ENCODE data around the gene RAD51D. TPM values are rescaled to one million over a fixed set of nuclear protein-coding genes. Genes with fewer than 3 reads are reported as not detected.

Gene RAD51D
- 6.7 and 12.8 TPM in 2 replicates for total RNA-seq

GRCh38 chr17:35119370-35120165 lies at the start of gene RAD51D:
Gene RAD51D (minus strand): TSS chr17:35119860. CDS start chr17:35119613, 247 bp downstream.

GRCh38 chr17:35147375-35147905 lies 27.8 kb upstream of the RAD51D start, which contains the start of gene UNC45B:
Gene UNC45B (plus strand): TSS chr17:35147817. CDS start chr17:35148264, 447 bp downstream.

DNA sequence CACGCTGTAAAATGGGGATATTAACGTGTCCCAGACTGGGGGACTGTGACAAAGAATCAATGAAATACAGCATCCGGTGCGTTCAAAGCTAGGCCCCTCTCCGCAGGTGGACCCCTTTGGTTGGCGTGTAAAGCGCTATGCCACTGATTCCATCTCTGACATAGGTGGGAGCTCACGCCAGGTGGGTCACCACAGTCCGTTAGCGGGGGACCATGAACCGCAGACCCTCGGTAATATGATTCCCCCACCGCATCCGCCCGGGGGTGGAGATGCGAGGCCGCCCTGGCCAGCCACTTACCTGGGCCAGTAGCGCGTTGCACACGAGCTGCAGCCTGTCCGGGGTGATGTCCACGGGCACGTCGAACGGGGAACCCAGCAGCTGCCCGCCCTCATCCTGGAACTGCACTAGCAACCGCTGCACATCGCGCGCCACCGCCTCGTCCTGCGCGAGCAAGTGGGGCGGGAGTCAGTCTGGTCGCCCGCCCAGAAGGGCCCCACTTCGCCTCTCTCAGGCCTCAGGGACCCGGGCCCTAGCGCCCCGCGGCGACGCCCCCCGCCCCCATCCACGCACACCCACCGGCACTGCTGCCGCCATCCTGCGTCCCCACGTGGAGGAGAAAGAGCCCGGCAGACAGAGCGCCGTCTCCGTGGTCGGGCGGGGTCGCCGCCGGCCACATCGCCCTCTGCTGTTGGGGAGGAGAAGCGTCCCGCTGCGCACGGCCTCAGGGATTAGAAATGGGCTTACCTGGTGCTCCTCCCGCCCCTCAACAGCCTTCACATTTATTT lies 22.2 kb upstream of the RAD51D start, which contains the start of gene NLE1:
Gene NLE1, minus strand, starts transcription at position 623 of the 786 bp plus-strand sequence. Its CDS starts 28 bp downstream, at position 595.

DNA sequence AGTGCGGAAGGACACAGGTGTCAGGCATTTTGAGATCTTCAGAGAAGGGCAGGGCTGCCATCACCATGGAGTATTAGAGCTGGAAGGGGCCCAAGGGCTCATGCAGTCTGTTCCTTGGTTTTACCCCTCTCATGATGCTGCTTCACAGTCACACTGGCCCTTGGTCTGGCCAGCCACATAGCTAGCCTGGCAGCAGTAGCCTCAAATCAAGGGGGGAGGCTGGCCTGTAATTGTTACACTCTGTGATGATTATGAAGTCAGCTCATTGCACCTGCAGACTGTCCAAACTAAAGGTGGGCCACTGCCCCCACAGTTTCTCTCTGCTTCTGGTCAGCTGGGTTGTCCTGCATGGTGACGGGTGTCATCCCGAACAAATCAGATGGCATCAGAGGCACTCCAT lies 1.7 kb upstream of the RAD51D start, which contains the start of gene FNDC8:
Gene FNDC8, plus strand, starts transcription at position 301 of the 400 bp plus-strand sequence. Its CDS starts 79 bp downstream, at position 380.

GRCh38 chr17:35063514-35064223 lies 56.0 kb downstream of the RAD51D start, which contains the start of gene RFFL:
Gene RFFL (minus strand): TSS chr17:35063707. CDS start chr17:35026553, 37,154 bp downstream.

Small RNAs within 50 kb of the gene (small RNA-seq; reads per million reads assigned to genes)
- gene AC004223.1 (0.14 reads per million), gene RNU6-840P (not detected)

Other genes with a start within 250 kb of the RAD51D start
- 1.5 and 3.1 TPM in 2 replicates for gene CCT6B, start 158.4 kb downstream of the RAD51D start, total RNA-seq
- 7.0 and 18.1 TPM in 2 replicates for gene ZNF830, start 158.3 kb downstream of the RAD51D start, total RNA-seq
- 34.1 and 52.2 TPM in 2 replicates for gene LIG3, start 139.3 kb downstream of the RAD51D start, total RNA-seq
- 10.6 and 12.2 TPM in 2 replicates for gene RFFL, start 56.2 kb downstream of the RAD51D start, total RNA-seq
- not detected in 2 replicates for gene FNDC8, start 1.8 kb upstream of the RAD51D start, total RNA-seq
- 9.8 and 14.6 TPM in 2 replicates for gene NLE1, start 22.4 kb upstream of the RAD51D start, total RNA-seq
- gene UNC45B, start 28.0 kb upstream of the RAD51D start, total RNA-seq, result not detected in 2 replicates
- gene SLC35G3, start 74.5 kb upstream of the RAD51D start, total RNA-seq, result not detected in 2 replicates
- gene SLFN5, start 123.2 kb upstream of the RAD51D start, total RNA-seq, result 5.5 and 21.0 TPM in 2 replicates

Measured in placental epithelial cell (primary cell).